ENCODE measurements around the gene LHFPL3.
"Not testable (repeated sequence)": the region's sequence is repeated elsewhere in the genome, so short reads cannot be mapped to it uniquely, and the experiment has no call there.

The LHFPL3 gene

DNA sequence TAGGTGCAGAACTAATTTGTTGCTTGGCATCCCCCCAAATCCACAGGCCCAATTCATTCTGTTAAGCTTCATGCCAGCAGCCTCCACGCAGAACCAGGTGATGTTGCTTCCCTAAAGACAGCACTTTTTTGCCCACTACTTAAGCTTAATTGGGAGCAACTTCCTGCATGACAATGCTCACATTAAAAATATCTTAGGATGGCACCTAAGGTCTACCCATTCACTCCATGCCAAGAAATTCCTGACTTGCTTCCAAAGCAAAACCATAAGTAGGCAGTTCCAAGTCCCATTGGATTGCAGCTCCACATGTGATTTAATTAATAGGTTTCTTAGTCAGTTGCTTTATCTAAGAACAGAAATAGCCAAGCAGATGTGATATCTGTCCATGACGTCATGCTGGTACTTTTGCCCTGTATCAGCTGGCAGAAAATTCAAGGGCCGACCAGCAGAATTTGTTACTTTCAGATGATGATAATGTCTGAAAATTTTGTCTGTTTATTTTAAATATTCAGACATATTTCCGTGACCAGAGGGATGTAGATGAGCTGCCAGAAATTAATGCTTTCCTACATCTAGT is 325.5 kb downstream of the LHFPL3 start:
- H3K4me3 Mint-ChIP-seq: no peak overlapping the region
- peaks cover 12% of the 10 kb centered on the region for H3K27me3 Mint-ChIP-seq
- H3K9me3 Mint-ChIP-seq: no peaks in the 10 kb centered on the region
- H3K27ac Mint-ChIP-seq: no peak overlapping the region
- H3K4me1 Mint-ChIP-seq: no peaks in the 10 kb centered on the region
- ATAC-seq (no peak), DNase-seq (no peak)

DNA sequence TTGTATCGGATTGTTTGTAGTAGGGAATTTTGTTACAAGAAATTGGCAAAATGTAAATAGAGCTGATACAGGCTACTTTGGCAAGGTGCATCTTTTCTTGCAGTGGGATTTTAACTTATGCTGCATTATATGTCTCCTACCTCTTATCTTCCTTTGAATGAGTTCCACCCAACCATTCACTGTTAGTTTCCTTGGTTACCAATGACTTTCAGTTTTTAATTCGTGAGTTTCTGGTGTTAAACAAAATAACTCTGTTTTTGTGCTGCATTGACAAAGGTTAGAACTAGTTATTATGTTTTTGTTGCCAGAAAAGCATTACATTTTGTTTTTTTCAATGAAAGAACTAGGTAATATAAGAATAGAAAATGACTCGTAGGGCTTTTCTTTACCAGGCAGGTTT is 327.2 kb downstream of the LHFPL3 start:
- no peaks in the 10 kb centered on the region for H3K4me1 Mint-ChIP-seq
- no peaks in the 10 kb centered on the region for H3K27me3 Mint-ChIP-seq
- DNase-seq (no peak), ATAC-seq (no peak)
- H3K27ac Mint-ChIP-seq: no peak overlapping the region
- no peak overlapping the region for H3K4me3 Mint-ChIP-seq
- H3K9me3 Mint-ChIP-seq: no peaks in the 10 kb centered on the region

GRCh38 chr7:104656467-104656866 is 328.1 kb downstream of the LHFPL3 start:
- Mint-ChIP-seq H3K27ac (no peak overlapping the region), H3K27me3 (no peaks in the 10 kb centered on the region), H3K4me1 (no peaks in the 10 kb centered on the region), H3K4me3 (no peak overlapping the region), H3K9me3 (no peaks in the 10 kb centered on the region)
- DNase-seq (no peak), ATAC-seq (no peak)

DNA sequence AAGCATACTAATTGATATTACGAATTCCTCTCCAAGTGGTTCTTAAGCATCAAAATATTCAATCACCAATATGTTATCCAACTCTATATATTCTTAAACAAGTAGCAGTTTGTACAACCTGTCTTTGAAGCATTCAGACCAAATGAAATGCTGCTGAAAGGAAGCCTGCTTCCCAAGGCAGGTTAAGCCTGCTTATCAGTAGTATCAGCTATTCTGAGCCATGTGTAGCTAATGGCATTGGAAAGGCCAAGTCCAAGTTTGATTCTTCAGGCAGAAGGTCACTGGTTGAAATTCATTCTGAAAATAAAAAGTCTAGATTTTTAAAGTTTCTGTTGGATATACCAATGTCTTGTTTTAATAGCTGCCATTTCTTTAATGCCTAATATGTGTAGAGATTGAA is 328.7 kb downstream of the LHFPL3 start:
- ATAC-seq (no peak), DNase-seq (no peak)
- Mint-ChIP-seq H3K27ac (no peak overlapping the region), H3K4me1 (no peaks in the 10 kb centered on the region), H3K27me3 (no peaks in the 10 kb centered on the region), H3K9me3 (no peaks in the 10 kb centered on the region), H3K4me3 (no peak overlapping the region)

DNA sequence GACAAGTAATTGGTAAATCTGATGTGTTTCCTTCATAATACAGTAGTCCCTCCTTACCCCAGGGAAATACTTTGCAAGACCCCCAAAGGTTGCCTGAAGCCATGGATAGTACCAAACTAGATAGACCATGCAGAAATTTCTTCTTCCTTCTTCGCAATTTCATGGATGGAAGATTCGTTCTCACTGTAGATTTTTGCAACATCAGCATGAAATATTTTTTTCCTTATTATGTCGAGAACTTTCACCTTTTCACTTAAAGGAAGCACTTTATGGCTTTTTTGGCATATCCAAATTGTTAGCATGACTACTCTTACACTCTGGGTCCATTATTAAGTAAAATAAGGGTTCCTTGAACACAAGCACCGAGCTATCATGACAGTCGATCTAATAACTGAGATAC is 333.2 kb downstream of the LHFPL3 start:
- H3K4me3 Mint-ChIP-seq: no peak overlapping the region
- no peak for ATAC-seq
- H3K27me3 Mint-ChIP-seq: no peaks in the 10 kb centered on the region
- no peak overlapping the region for H3K27ac Mint-ChIP-seq
- no peaks in the 10 kb centered on the region for H3K4me1 Mint-ChIP-seq
- H3K9me3 Mint-ChIP-seq: no peaks in the 10 kb centered on the region
- no peak for DNase-seq

GRCh38 chr7:104664648-104665047 is 336.2 kb downstream of the LHFPL3 start:
- DNase-seq (no peak), ATAC-seq (no peak)
- Mint-ChIP-seq H3K4me1 (no peaks in the 10 kb centered on the region), H3K9me3 (peaks cover 0 to 8% of the 10 kb centered on the region in 2 donors), H3K4me3 (no peak overlapping the region), H3K27ac (peak overlapping the region in 1 of 2 donors; percentile 60), H3K27me3 (no peaks in the 10 kb centered on the region)

DNA sequence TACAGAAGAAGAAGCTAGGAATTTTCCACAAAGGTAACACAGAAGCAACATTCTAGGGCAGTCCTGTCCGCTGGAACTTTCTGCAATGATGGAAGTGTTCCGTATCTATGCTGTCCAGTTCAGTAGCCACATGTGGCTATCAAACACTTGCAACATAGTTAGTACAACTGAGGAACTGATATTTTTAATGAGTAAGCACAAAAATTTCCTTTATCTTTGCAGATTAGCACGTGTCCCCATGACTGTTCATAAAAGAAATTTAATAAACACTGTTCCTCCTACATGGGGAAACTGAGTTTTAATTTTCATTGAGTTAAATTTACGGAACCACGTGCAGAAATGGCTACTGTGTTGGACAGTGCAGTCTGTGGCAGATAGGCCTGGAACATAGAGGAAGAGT is 349.2 kb downstream of the LHFPL3 start:
- Mint-ChIP-seq H3K27me3 (peaks cover 20% of the 10 kb centered on the region), H3K27ac (no peak overlapping the region), H3K9me3 (peaks cover 0 to 4% of the 10 kb centered on the region in 2 donors), H3K4me1 (no peaks in the 10 kb centered on the region), H3K4me3 (no peak overlapping the region)
- no peak for ATAC-seq
- no peak for DNase-seq

GRCh38 chr7:104679085-104679484 is 350.7 kb downstream of the LHFPL3 start:
- Mint-ChIP-seq H3K4me3 (no peak overlapping the region), H3K4me1 (no peaks in the 10 kb centered on the region), H3K27ac (no peak overlapping the region), H3K27me3 (peaks cover 11% of the 10 kb centered on the region), H3K9me3 (no peaks in the 10 kb centered on the region)
- DNase-seq (no peak), ATAC-seq (no peak)

- ATAC-seq (no peak), DNase-seq (no peak)
- no peak overlapping the region for H3K4me3 Mint-ChIP-seq
- no peaks in the 10 kb centered on the region for H3K4me1 Mint-ChIP-seq
- no peaks in the 10 kb centered on the region for H3K9me3 Mint-ChIP-seq
- peak overlapping the region in 1 of 2 donors; percentile 9 for H3K27ac Mint-ChIP-seq
- H3K27me3 Mint-ChIP-seq: no peaks in the 10 kb centered on the region
Observed at GRCh38 chr7:104686286-104686685, 357.9 kb downstream of the LHFPL3 start.

DNA sequence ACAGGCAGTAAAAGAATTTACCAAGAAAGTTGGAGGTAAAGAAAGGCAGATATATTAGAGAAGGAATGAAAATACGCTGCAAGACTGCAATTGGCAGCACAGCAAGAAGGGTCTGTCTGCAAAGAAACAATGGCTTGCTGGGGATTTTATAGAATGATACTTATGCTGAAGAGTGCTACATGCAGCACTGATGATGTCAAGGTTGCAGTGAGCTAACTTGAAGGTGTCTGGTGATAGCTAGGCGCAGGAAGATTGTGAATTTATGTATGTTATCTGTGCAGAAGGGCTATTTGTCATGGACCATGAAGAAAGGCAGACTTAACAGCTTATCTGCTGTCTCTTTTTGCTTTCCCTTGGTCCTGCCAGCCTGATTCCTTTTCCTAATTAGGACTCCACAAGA is 366.3 kb downstream of the LHFPL3 start:
- Mint-ChIP-seq H3K27me3 (no peaks in the 10 kb centered on the region), H3K4me1 (no peaks in the 10 kb centered on the region), H3K4me3 (no peak overlapping the region), H3K27ac (no peak overlapping the region), H3K9me3 (peaks cover 0 to 5% of the 10 kb centered on the region in 2 donors)
- ATAC-seq (no peak), DNase-seq (no peak)

DNA sequence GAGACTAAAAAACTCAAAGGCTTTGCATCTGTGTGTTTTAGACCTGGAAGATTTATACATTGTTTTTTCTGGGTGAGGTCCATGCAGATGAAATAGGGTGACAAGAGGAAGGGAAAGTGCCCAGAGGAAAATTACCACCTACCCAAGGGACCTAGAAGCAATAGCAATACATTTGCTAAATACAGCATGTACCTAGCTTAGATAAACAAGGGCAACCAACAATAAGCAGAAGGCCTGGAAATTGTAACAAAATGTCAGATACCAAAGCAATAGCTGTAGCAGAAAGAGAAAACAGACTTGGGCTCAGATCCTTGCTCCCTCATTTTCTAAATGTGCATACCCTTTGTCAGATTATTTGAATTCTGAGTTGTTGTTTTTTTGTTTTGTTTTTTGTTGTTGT is 367.2 kb downstream of the LHFPL3 start:
- ATAC-seq (no peak), DNase-seq (no peak)
- Mint-ChIP-seq H3K9me3 (peaks cover 0 to 13% of the 10 kb centered on the region in 2 donors), H3K4me3 (no peak overlapping the region), H3K27ac (peak overlapping the region in 1 of 2 donors; percentile 44), H3K4me1 (no peaks in the 10 kb centered on the region), H3K27me3 (no peaks in the 10 kb centered on the region)

GRCh38 chr7:104700336-104700735 is 371.9 kb downstream of the LHFPL3 start:
- no peaks in the 10 kb centered on the region for H3K27me3 Mint-ChIP-seq
- no peaks in the 10 kb centered on the region for H3K4me1 Mint-ChIP-seq
- H3K4me3 Mint-ChIP-seq: no peak overlapping the region
- ATAC-seq (no peak), DNase-seq (no peak)
- H3K27ac Mint-ChIP-seq: no peak overlapping the region
- peaks cover 0 to 11% of the 10 kb centered on the region in 2 donors for H3K9me3 Mint-ChIP-seq

DNA sequence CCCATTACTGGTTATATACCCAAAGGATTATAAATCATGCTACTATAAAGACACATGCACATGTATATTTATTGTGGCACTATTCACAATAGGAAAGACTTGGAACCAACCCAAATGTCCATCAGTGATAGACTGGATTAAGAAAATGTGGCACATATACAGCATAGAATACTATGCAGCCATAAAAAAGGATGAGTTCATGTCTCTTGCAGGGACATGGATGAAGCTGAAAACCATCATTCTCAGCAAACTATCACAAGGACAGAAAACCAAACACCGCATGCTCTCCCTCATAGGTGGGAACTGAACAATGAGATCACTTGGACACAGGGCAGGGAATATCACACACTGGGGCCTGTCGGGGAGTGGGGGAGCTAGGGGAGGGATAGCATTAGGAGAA is 392.6 kb downstream of the LHFPL3 start:
- ATAC-seq, H3K27ac Mint-ChIP-seq, H3K9me3 Mint-ChIP-seq, H3K4me3 Mint-ChIP-seq, DNase-seq, H3K4me1 Mint-ChIP-seq, H3K27me3 Mint-ChIP-seq: not testable (repeated sequence)

DNA sequence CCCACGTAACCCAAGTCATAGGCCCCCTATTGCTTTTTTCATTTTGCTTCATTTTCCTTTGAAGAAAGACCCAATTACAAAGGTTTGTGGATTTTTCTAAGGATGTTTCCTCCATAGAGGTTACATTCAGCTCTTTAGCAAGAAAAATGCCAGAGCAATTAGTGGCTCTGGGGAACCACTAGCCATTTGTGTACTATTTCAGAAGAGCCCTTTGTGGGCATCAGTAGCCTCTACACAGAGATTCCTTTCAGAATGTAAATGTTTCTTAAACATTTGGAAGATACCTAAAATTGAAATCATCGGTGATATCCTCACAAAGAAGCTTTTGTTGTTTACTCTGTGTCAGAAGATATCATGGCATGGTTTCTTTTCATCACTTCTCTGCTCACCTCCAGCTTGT is 394.6 kb downstream of the LHFPL3 start:
- Mint-ChIP-seq H3K9me3 (no peaks in the 10 kb centered on the region), H3K4me3 (no peak overlapping the region), H3K27me3 (no peaks in the 10 kb centered on the region), H3K27ac (no peak overlapping the region), H3K4me1 (no peaks in the 10 kb centered on the region)
- DNase-seq (no peak), ATAC-seq (no peak)

- no peak for ATAC-seq
- H3K27ac Mint-ChIP-seq: no peak overlapping the region
- no peak for DNase-seq
- no peak overlapping the region for H3K4me3 Mint-ChIP-seq
- H3K27me3 Mint-ChIP-seq: no peaks in the 10 kb centered on the region
- no peaks in the 10 kb centered on the region for H3K9me3 Mint-ChIP-seq
- H3K4me1 Mint-ChIP-seq: no peaks in the 10 kb centered on the region
Observed at GRCh38 chr7:104758504-104758903, 430.1 kb downstream of the LHFPL3 start.

- Mint-ChIP-seq H3K4me3 (no peak overlapping the region), H3K9me3 (no peaks in the 10 kb centered on the region), H3K4me1 (no peaks in the 10 kb centered on the region), H3K27ac (no peak overlapping the region), H3K27me3 (peaks cover 9% of the 10 kb centered on the region)
- DNase-seq (no peak), ATAC-seq (no peak)
Observed at GRCh38 chr7:104761892-104762291, 433.5 kb downstream of the LHFPL3 start.

DNA sequence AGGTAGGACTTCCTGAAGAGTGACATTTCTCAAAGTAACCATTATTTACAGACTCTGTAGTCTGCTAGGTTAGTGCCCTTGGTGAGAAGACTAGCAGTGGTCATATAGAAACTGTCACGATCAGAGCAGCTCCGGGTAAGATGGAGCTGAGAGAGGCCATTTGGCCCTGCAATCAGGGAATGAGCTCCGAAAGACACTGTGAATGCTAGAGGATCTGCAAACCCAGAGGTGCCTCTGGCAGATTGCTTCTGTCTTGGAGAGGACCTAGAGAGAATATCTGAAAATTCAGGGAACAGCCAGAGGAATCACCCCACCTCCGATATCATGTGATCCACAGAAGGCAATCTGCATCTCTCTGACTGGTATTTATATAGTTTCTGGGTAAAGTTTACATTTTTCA is 438.7 kb downstream of the LHFPL3 start:
- Mint-ChIP-seq H3K9me3 (no peaks in the 10 kb centered on the region), H3K4me3 (no peak overlapping the region), H3K27me3 (peaks cover 11% of the 10 kb centered on the region), H3K27ac (no peak overlapping the region), H3K4me1 (no peaks in the 10 kb centered on the region)
- no peak for ATAC-seq
- no peak for DNase-seq
